Iris pigment epithelial cell (primary cell): ENCODE measurements around the gene EVL.
"Not testable (repeated sequence)": the region's sequence is repeated elsewhere in the genome, so short reads cannot be mapped to it uniquely, and the experiment has no call there.

Source experiments
- DNase-seq: peaks from one replicate; pipeline ENCODE4 v3.0.0-alpha.2; 2011; ENCODE audit warnings: low read depth

EVL gene

GRCh38 chr14:100147691-100148464 is 82.7 kb downstream of the EVL start:
- no peak for DNase-seq

- no peak for DNase-seq
These were observed 83.9 kb downstream of the EVL start for GRCh38 chr14:100148837-100149731.

- no peak for DNase-seq
These were observed 84.8 kb downstream of the EVL start for GRCh38 chr14:100149851-100150611.

- no peak for DNase-seq
These were observed 85.8 kb downstream of the EVL start for GRCh38 chr14:100150932-100151587.

GRCh38 chr14:100152091-100152490 is 86.9 kb downstream of the EVL start:
- DNase-seq = no peak

- DNase-seq = no peak
These were observed 88.3 kb downstream of the EVL start for GRCh38 chr14:100153560-100153959.

GRCh38 chr14:100155049-100155621 is 89.9 kb downstream of the EVL start:
- DNase-seq = peak; percentile 29

- DNase-seq = no peak
These were observed 90.8 kb downstream of the EVL start for GRCh38 chr14:100155756-100156616.

- no peak for DNase-seq
These were observed 91.6 kb downstream of the EVL start for GRCh38 chr14:100156776-100157175.

GRCh38 chr14:100157548-100158232 is 92.5 kb downstream of the EVL start:
- DNase-seq = not testable (repeated sequence)

GRCh38 chr14:100158566-100159093 is 93.4 kb downstream of the EVL start:
- no peak for DNase-seq

GRCh38 chr14:100159094-100159864 is 94.1 kb downstream of the EVL start, which contains the start of gene DEGS2:
Gene DEGS2, minus strand, starts transcription at chr14:100159645. Its CDS starts 58 bp downstream, at chr14:100159587.
- no peak for DNase-seq

GRCh38 chr14:100159865-100160533 is 94.8 kb downstream of the EVL start:
- DNase-seq = no peak

- no peak for DNase-seq
These were observed 95.3 kb downstream of the EVL start for GRCh38 chr14:100160534-100160916.

GRCh38 chr14:100165376-100165775 is 100.2 kb downstream of the EVL start:
- no peak for DNase-seq

GRCh38 chr14:100165831-100166440 is 100.7 kb downstream of the EVL start:
- DNase-seq = no peak

- DNase-seq = no peak
These were observed 103.3 kb downstream of the EVL start for GRCh38 chr14:100168506-100168905.

- no peak for DNase-seq
These were observed 105.7 kb downstream of the EVL start for GRCh38 chr14:100170880-100171279.
